ENCODE data around the gene ZNF280B. TPM values are rescaled to one million over a fixed set of nuclear protein-coding genes. Genes with fewer than 3 reads are reported as not detected.

Gene ZNF280B
- total RNA-seq, 1 donor: 1.1 TPM

DNA sequence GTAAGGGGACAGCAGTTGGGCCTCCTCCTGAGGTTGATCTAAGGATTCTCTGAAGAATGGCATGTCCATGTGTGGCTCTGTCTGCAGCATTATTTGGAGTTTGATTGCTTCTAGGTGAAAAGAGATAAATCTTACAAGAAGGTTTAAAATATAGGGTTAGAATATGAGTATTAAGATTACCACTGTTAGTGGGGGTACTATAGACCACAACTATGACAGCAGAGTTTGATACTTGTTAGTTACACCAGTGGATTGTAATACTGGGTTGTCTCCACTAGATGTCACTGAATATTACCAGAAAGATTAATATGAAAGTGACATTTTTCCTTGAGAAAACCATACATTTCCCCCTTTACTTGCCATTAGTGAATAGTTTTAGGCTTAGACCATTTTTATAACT is 47.9 kb downstream of the ZNF280B start:
- Histone ChIP-seq H3K4me1 (ENCODE audit: insufficient read depth, low read length) (no peaks in the 10 kb centered on the region), H3K27me3 (ENCODE audit: insufficient read depth, low read length) (peaks cover 6% of the 10 kb centered on the region), H4K20me1 (ENCODE audit: insufficient read depth, low read length) (no peaks in the 10 kb centered on the region), H3K27ac (ENCODE audit: low read depth, low read length) (no peak overlapping the region), H3K36me3 (ENCODE audit: insufficient read depth, low read length) (no peaks in the 10 kb centered on the region), H3K4me2 (ENCODE audit: insufficient read depth, low read length) (no peak overlapping the region), H3K9me3 (ENCODE audit: low read depth, low read length) (peaks cover 10% of the 10 kb centered on the region), H3K79me2 (ENCODE audit: insufficient read depth, low read length) (no peaks in the 10 kb centered on the region), H2AFZ (ENCODE audit: low read length) (no peak overlapping the region), H3K4me3 (ENCODE audit: insufficient read depth, low read length) (no peak overlapping the region)
- peak; percentile 30 for TF ChIP-seq CTCF (IDR thresholded peaks at IDR 0.05; ENCODE audit: extremely low read depth, low read depth, low read length)
- DNase-seq (ENCODE audit: insufficient read length, low spot score, missing footprints): no peak

GRCh38 chr22:22460060-22460459 is 48.5 kb downstream of the ZNF280B start:
- H4K20me1 ChIP-seq (ENCODE audit: insufficient read depth, low read length): no peaks in the 10 kb centered on the region
- peaks cover 6% of the 10 kb centered on the region for H3K27me3 ChIP-seq (ENCODE audit: insufficient read depth, low read length)
- H3K9me3 ChIP-seq (ENCODE audit: low read depth, low read length): peaks cover 10% of the 10 kb centered on the region
- no peak overlapping the region for H3K4me2 ChIP-seq (ENCODE audit: insufficient read depth, low read length)
- DNase-seq (ENCODE audit: insufficient read length, low spot score, missing footprints): no peak
- no peaks in the 10 kb centered on the region for H3K36me3 ChIP-seq (ENCODE audit: insufficient read depth, low read length)
- no peaks in the 10 kb centered on the region for H3K79me2 ChIP-seq (ENCODE audit: insufficient read depth, low read length)
- no peak for TF ChIP-seq CTCF (IDR thresholded peaks at IDR 0.05; ENCODE audit: extremely low read depth, low read depth, low read length)
- no peak overlapping the region for H3K4me3 ChIP-seq (ENCODE audit: insufficient read depth, low read length)
- H3K27ac ChIP-seq (ENCODE audit: low read depth, low read length): no peak overlapping the region
- H2AFZ ChIP-seq (ENCODE audit: low read length): no peak overlapping the region
- no peaks in the 10 kb centered on the region for H3K4me1 ChIP-seq (ENCODE audit: insufficient read depth, low read length)

DNA sequence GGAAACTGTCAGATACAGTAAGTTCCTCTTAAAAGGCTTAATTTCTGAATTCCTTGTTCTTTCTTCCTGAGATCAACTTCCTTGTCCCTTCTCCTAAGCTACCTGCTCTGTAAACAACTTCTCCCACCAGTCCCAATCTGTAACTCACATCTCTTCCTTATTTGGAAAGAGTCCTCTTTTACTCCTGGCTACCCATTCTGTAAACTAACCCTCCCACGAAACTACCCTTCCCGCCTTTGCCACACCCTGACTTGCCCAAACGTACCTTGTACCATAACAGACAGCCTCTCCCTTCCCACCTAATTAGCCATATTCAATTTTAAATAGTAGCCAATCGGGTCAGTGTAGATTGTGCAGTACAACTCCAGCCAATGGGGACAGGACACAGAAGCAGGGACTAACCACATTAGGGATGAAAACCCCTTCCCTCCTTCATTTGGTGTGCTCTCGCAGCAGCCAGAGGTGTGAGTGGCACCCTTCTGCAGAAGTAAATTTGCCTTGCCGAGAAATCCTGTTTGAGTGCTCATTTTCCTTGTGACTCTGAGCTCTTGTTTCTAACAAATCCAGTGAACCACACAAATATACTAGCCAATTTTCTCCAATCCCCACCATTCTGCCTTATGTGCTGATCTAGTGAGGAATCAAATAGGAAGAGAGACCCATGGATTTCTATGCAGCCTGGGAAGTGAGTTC is 49.5 kb downstream of the ZNF280B start:
- no peaks in the 10 kb centered on the region for H3K4me1 ChIP-seq (ENCODE audit: insufficient read depth, low read length)
- H3K27ac ChIP-seq (ENCODE audit: low read depth, low read length): no peak overlapping the region
- DNase-seq (ENCODE audit: insufficient read length, low spot score, missing footprints): no peak
- H3K4me3 ChIP-seq (ENCODE audit: insufficient read depth, low read length): no peak overlapping the region
- peaks cover 10% of the 10 kb centered on the region for H3K9me3 ChIP-seq (ENCODE audit: low read depth, low read length)
- H4K20me1 ChIP-seq (ENCODE audit: insufficient read depth, low read length): no peaks in the 10 kb centered on the region
- TF ChIP-seq CTCF (IDR thresholded peaks at IDR 0.05; ENCODE audit: extremely low read depth, low read depth, low read length): no peak
- H2AFZ ChIP-seq (ENCODE audit: low read length): no peak overlapping the region
- peaks cover 4% of the 10 kb centered on the region for H3K27me3 ChIP-seq (ENCODE audit: insufficient read depth, low read length)
- H3K79me2 ChIP-seq (ENCODE audit: insufficient read depth, low read length): no peaks in the 10 kb centered on the region
- H3K36me3 ChIP-seq (ENCODE audit: insufficient read depth, low read length): no peaks in the 10 kb centered on the region
- H3K4me2 ChIP-seq (ENCODE audit: insufficient read depth, low read length): no peak overlapping the region

DNA sequence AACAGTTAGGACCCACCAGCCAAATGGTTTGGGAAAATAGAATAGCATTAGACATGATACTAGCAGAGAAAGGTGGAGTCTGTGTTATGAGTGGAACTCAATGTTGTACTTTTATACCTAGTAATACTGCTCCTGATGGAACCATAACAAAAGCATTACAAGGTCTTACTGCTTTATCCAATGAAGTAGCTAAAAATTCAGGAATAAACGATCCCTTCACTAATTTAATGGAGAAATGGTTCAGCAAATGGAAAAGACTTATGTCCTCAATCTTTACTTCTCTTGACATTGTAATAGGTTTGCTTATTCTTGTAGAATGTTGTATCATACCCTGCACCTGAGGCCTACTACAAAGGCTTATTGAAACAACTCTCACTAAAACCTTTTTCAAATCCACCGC is 50.2 kb downstream of the ZNF280B start:
- Histone ChIP-seq H3K9me3 (ENCODE audit: low read depth, low read length) (peaks cover 10% of the 10 kb centered on the region), H3K79me2 (ENCODE audit: insufficient read depth, low read length) (no peaks in the 10 kb centered on the region), H3K4me1 (ENCODE audit: insufficient read depth, low read length) (no peaks in the 10 kb centered on the region), H3K36me3 (ENCODE audit: insufficient read depth, low read length) (no peaks in the 10 kb centered on the region), H4K20me1 (ENCODE audit: insufficient read depth, low read length) (no peaks in the 10 kb centered on the region), H3K27ac (ENCODE audit: low read depth, low read length) (no peak overlapping the region), H2AFZ (ENCODE audit: low read length) (no peak overlapping the region), H3K4me2 (ENCODE audit: insufficient read depth, low read length) (no peak overlapping the region), H3K27me3 (ENCODE audit: insufficient read depth, low read length) (peaks cover 4% of the 10 kb centered on the region), H3K4me3 (ENCODE audit: insufficient read depth, low read length) (no peak overlapping the region)
- TF ChIP-seq CTCF (IDR thresholded peaks at IDR 0.05; ENCODE audit: extremely low read depth, low read depth, low read length): no peak
- DNase-seq (ENCODE audit: insufficient read length, low spot score, missing footprints): no peak
